Activated CD4-positive, CD25-positive, alpha-beta regulatory T cell treated with anti-CD3 and anti-CD28 coated beads, Interleukin-2, amount 50 U/mL, for 72 hours (primary cell): ENCODE data around the gene SLC39A3.

Source experiments
- DNase-seq: peaks from one replicate; pipeline ENCODE4 v3.0.0; 2021

SLC39A3 gene

GRCh38 chr19:2744113-2744512 is 4.3 kb upstream of the SLC39A3 start:
- DNase-seq, result no peak

GRCh38 chr19:2743099-2743498 is 3.3 kb upstream of the SLC39A3 start:
- DNase-seq, result no peak

GRCh38 chr19:2740314-2740656 is 468 bp upstream of the SLC39A3 start:
- DNase-seq, result no peak

GRCh38 chr19:2736550-2737190 is 3.1 kb downstream of the SLC39A3 start:
- DNase-seq, result no peak

- DNase-seq, result no peak
These were observed 4.4 kb downstream of the SLC39A3 start for GRCh38 chr19:2735374-2735773.

- no peak for DNase-seq
These were observed 5.1 kb downstream of the SLC39A3 start for GRCh38 chr19:2734589-2735288.

GRCh38 chr19:2733930-2734588 is 5.8 kb downstream of the SLC39A3 start:
- DNase-seq, result no peak

- DNase-seq, result no peak
These were observed 6.9 kb downstream of the SLC39A3 start for GRCh38 chr19:2732883-2733282.

GRCh38 chr19:2732157-2732725 is 7.6 kb downstream of the SLC39A3 start:
- no peak for DNase-seq

GRCh38 chr19:2731181-2731995 is 8.4 kb downstream of the SLC39A3 start:
- no peak for DNase-seq

- no peak for DNase-seq
These were observed 9.6 kb downstream of the SLC39A3 start for GRCh38 chr19:2729943-2730818.

- DNase-seq, result no peak
These were observed 10.9 kb downstream of the SLC39A3 start for GRCh38 chr19:2728783-2729387.

- DNase-seq, result no peak
These were observed 12.2 kb downstream of the SLC39A3 start for GRCh38 chr19:2727640-2727944.

- DNase-seq, result no peak
These were observed 12.7 kb downstream of the SLC39A3 start for GRCh38 chr19:2726904-2727639.

GRCh38 chr19:2726160-2726855 is 13.5 kb downstream of the SLC39A3 start:
- DNase-seq, result no peak

- DNase-seq, result no peak
These were observed 15.7 kb downstream of the SLC39A3 start for GRCh38 chr19:2724148-2724557.

- DNase-seq, result no peak
These were observed 16.1 kb downstream of the SLC39A3 start for GRCh38 chr19:2723747-2724146.

- no peak for DNase-seq
These were observed 16.5 kb downstream of the SLC39A3 start for GRCh38 chr19:2723345-2723715.

- DNase-seq, result no peak
These were observed 17.1 kb downstream of the SLC39A3 start for GRCh38 chr19:2722541-2723344.
